RPMI7951 (cell line): ENCODE results near the gene CIROP. TPM values are rescaled to one million over a fixed set of nuclear protein-coding genes. Genes with fewer than 3 reads are reported as not detected.
"Not testable (repeated sequence)": the region's sequence is repeated elsewhere in the genome, so short reads cannot be mapped to it uniquely, and the experiment has no call there.

ENCODE experiments used
- DNase-seq: peaks from one replicate; pipeline ENCODE4 v3.0.0-alpha.2; 2012; ENCODE audit warnings: low read depth
- total RNA-seq: library from RNA; depleted of rRNA; stranded (reverse); fragments of >200 nt; shearing (Covaris generic); gene quantifications from 2 replicates; pipeline ENCODE4 v1.2.3, GENCODE V29; 2014

CIROP gene
- total RNA-seq, 1 experiment from 2014 or later, result not detected

GRCh38 chr14:23114669-23115038 lies 9.9 kb upstream of the CIROP start:
- no peak for DNase-seq

DNA sequence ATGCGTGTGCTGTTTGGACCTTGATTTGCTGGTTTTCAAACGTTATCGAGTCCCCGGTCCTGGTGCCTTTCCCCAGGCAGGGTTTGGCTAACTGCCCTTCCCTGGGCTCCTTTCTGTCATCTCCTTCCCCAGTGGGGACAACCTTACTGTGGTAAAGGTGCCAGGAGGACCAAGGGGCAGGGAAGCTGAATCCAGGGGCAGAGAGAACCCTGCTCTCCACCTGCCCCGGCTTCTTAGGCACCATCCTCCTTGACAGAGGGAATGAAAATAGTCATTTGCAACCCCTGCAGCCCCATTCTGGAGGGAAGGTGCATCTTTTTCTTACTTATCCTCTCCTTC lies 9.3 kb upstream of the CIROP start:
- DNase-seq, result no peak

DNA sequence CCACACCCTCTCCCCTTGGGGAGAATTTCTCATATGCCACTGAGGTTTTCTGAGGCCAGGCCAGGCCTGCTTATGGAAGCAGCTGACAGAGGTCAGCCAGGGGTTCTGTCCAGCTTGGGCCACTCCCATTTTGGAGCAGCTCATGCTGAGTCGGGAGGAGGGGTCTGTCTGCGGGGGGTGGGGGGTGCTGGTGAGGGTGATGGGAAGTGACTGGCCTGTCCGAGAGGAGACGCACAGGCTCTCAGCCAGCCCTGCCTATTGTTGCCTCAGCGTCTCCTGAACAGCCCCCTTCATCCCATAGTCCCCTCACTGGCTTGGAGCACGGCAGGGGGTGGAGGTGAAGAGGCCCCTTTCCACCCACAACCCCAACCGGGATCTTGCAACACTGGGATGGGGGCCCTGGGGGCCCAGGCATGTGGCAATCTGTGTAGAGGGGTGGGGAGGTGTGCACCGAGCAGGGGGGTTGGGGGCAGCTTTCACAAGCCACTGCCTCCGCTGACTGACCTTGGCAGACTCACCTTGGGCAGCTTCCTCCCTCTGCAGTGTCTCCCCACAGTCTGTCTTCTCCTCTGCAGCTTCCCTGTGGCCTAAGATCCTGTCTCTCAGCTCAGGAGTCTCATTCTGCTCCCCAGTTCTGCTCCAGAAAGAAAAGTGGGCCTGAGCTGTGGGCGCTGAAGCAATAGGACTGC lies 8.8 kb upstream of the CIROP start:
- no peak for DNase-seq

- no peak for DNase-seq
Observed at GRCh38 chr14:23112359-23113178, 7.8 kb upstream of the CIROP start.

GRCh38 chr14:23110579-23111365 lies 6.0 kb upstream of the CIROP start:
- no peak for DNase-seq

DNA sequence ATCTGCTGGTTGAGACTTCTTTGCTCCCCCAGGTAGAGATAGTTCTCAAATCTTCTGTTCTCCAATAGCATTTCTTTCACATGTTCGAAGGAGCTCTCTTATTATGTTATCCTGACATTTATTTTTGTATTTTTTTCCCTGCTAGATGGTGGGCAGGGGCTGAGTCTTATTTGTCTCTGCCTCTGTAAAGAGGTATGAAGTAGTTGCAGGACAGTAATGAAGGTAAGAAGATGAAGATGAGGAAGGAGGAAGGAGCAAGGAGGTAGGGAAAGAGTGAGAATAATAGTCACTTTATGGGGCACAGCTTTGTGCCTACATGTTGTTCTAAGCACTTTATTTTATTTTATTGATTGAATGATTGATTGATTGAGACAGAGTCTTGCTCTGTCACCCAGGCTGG lies 5.0 kb upstream of the CIROP start:
- no peak for DNase-seq

- DNase-seq, result not testable (repeated sequence)
Observed at GRCh38 chr14:23108169-23108568, 3.4 kb upstream of the CIROP start.

GRCh38 chr14:23107620-23108019 lies 2.8 kb upstream of the CIROP start:
- DNase-seq, result not testable (repeated sequence)

DNA sequence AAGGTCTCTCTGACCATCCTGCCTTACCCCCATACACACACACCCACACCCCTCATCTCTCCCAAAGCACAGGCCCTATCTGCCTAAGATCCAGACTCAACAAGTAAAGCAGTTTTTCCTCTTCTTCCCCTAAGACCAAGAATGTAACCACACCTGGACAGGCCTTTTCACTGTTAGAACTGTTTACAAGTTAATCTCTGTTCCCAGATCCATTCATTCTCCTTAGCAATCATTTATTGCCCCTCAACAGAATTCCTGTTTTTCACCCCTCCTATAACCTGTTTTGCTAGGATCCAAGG lies 1.9 kb upstream of the CIROP start:
- DNase-seq, result no peak

DNA sequence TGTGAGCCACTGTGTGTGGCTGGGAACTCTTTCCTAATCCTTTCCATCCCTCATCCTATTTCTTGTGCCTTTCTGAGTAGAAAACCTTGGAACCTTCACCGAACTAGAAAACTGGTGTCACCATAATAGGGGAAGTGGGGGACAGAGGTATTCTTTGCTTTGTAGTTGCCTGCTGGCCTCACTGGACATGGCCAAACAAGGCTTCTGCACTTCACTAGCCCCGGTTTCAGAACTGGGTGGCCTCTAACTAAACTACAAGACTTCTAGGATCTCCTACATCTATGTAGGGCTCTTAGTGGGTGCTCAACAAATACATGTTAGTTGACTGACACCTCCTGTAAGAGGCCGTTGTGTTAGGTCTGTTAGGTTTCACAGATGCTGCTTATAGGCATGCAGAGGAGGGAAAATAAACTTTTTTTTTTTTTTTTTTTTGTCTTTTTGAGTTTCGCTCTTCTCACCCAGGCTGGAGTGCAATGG lies 597 bp upstream of the CIROP start:
- no peak for DNase-seq

GRCh38 chr14:23104070-23104590 lies 659 bp downstream of the CIROP start:
- DNase-seq, result no peak

DNA sequence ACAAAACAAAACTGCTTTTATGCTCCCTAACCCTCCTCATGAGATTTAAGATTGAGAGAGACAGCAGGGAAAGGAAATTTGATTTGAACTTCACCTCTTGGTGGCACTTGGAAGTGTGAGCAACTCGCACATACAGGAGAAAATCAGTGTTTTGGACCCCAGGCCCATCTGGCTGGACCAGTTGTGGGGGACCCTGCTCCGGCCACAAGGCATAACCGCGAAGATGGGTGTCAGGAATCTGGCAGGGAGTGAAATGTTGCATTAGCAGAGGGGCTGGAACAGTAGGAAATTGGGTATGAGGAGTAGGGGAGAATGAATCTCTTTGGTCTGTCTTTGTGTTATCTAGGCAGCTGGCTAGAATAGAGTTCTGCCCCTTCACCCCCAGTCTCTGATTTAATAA lies 1.2 kb downstream of the CIROP start:
- DNase-seq, result no peak

- no peak for DNase-seq
Observed at GRCh38 chr14:23102801-23103200, 2.0 kb downstream of the CIROP start.

DNA sequence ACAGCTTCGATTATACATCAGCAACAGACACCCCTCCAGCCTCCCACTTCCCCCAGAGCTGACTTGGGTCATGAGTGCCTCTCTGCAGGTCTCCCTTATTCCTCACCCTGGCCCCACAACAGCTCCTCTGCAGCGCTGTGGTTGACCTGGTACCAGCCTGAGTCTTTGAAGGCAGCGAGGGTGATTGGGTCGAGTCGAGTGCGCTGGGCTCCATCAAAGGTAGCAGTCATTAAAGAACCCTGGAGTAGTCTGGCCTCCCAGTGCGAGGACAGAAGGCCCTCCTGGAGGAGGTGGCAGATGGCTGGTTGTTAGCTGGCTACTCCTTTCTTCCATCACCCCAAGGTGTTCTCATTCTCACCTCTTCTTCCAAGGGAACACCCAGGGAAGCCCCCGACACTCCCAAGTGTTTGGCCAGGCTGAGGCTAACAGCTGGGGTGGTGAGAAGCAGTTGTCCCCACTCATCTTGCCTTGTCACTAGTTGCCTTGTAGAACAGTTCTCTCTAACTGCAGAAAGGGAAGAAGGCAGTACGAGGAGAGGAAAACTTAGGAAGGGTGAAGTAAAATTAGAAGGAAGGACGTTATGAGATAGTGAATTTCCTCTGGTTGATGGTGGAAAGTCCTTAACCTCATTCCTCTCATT lies 2.7 kb downstream of the CIROP start:
- DNase-seq, result no peak

- no peak for DNase-seq
Observed at GRCh38 chr14:23101213-23101970, 3.4 kb downstream of the CIROP start.

DNA sequence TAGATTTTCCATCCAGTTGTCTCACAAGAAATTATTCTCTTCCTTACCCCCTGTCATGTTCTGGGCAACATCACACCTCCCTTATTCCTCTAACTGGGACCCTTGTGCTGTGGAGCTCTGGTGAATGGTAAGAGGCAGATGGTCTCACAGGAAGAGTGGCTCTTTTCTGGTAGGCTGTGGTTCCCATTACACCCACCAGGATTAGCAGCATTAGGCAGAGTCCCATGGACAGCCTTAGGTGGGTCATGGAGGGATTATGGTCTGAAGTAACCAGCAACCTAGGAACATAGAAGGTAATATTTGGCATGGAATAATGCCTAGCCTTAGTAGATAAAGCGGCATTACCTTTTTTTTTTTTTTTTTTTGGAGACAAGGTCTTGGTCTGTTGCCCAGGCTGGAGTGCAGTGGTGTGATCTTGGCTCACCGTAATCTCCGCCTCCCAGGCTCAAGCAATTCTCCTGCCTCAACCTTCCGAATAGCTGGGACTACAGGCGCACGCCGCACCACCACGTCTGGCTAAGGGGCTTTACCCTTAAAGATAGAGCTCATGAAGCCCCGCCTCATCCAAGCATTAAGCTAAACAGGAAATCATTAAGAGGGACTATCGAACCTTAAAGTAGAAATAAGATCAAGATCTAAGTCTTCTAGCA lies 5.5 kb downstream of the CIROP start:
- DNase-seq, result no peak

- no peak for DNase-seq
Observed at GRCh38 chr14:23097786-23098185, 7.0 kb downstream of the CIROP start.

DNA sequence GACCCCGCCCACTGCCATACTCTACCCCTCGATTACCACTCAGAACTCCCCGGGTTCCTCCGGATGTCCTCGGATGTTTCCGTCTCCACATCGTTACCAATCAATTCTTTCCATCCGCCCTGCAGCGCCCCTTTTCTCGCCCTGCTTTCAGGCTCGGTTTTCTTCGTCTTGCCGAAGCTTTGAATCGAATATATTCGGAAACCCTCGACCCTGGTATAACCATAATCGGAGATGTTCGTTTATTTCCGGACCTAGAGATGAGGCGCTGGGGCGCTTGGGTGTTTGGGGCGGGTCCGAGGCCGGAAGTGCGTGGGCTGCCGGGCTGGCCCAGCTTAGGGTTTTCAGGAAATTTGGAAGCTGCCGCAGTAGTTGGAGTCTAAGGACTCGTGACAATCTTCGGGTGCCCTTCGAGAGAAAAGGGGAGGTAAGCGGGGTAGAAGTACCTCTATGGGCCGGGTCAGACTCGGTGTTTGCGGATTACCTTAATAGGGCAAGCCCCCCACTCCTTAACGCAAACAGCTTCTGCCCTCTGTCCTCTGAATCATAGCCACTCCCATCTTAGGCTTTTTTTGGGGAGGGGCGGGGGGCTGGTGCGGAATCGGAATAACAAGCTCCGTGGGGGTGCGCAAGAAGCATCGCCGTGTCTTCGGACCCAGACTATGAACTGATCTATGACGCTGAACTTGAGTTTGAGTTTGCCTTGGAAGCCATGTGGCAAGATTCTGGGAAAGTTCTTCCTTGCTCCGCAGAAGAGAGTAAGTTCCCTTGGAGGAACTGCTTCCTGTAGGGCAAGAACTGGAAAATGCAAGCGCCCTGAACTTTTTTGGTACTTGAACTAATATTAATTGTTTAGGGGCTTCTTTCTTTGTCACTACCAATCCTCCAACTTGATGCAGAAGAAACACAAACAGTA lies 9.3 kb downstream of the CIROP start, which contains the start of gene C14orf119:
C14orf119 (plus strand) TSS at position 310 of the 913 bp plus-strand sequence. CDS start 2,154 bp downstream, outside the sequence.
- peak; percentile 98 for DNase-seq

GRCh38 chr14:23094666-23095195 lies 10.1 kb downstream of the CIROP start, which contains the start of gene ACIN1:
TSS of gene ACIN1 (minus strand) at chr14:23095136. CDS start at chr14:23095112, 24 bp downstream.
- peak; percentile 78 for DNase-seq
